Measurements from ENCODE around the gene SPEN.
"Not testable (repeated sequence)": the region's sequence is repeated elsewhere in the genome, so short reads cannot be mapped to it uniquely, and the experiment has no call there.

DNA sequence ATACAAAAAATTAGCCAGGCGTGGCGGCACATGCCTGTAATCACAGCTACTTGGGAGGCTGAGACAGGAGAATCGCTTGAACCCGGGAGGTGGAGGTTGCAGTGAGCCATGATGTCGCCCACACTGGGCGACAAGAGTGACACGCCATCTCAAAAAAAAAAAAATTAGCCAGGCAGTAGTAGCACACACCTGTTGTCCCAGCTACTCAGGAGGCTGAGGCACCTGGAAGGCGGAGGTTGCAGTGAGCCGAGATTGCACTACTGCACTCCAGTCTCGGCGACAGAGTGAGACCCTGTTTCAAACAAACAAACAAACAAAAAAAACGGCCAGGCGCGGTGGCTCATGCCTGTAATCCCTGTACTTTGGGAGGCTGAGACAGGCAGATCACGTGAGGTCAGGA, 19.9 kb upstream of the SPEN start:
- TF ChIP-seq, protein P1, sequence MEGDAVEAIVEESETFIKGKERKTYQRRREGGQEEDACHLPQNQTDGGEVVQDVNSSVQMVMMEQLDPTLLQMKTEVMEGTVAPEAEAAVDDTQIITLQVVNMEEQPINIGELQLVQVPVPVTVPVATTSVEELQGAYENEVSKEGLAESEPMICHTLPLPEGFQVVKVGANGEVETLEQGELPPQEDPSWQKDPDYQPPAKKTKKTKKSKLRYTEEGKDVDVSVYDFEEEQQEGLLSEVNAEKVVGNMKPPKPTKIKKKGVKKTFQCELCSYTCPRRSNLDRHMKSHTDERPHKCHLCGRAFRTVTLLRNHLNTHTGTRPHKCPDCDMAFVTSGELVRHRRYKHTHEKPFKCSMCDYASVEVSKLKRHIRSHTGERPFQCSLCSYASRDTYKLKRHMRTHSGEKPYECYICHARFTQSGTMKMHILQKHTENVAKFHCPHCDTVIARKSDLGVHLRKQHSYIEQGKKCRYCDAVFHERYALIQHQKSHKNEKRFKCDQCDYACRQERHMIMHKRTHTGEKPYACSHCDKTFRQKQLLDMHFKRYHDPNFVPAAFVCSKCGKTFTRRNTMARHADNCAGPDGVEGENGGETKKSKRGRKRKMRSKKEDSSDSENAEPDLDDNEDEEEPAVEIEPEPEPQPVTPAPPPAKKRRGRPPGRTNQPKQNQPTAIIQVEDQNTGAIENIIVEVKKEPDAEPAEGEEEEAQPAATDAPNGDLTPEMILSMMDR (optimal IDR thresholded peaks at IDR 0.05 in 1 of 3, IDR thresholded peaks at IDR 0.05 in 1 of 3, conservative IDR thresholded peaks at IDR 0.05 in 1 of 3; ENCODE audit: extremely low read depth in 1 of 3, insufficient read depth in 2 of 3, low read length in 3 of 3): not testable (repeated sequence)
- not testable (repeated sequence) for TF ChIP-seq EZH2 (IDR thresholded peaks at IDR 0.05; ENCODE audit: low read length)

Data from keratinocyte (primary cell).